K562 (cell line): Measurements from ENCODE around the gene RBMS3. TPM values are rescaled to one million over a fixed set of nuclear protein-coding genes. Genes with fewer than 3 reads are reported as not detected.

ENCODE experiments used
- ATAC-seq: fragments of 200-7000 bp; cut with Tn5 transposase; 3 replicates; pipeline ENCODE4 v1.9.1; 2020; ENCODE audit warnings: moderate library complexity
- BruUV-seq: library from RNA; stranded (reverse); fragments of 400-500 nt; replicated peaks from 2 replicates; lab custom pipeline; 2021; lab: Mats Ljungman, UMichigan
- CTCF ChIA-PET: fragments of 300-600 bp; formaldehyde crosslinking; extraction: SDS; loops from one replicate; lab custom pipeline; 2021; ENCODE audit warnings: low intra/inter-chr PET ratio; lab: Yijun Ruan, JAX
- POLR2A ChIA-PET: fragments of 300-600, 350-650 bp; sonication (Branson Sonifier 250); formaldehyde crosslinking; extraction: SDS; loops from one replicate; lab custom pipeline; 2021; ENCODE audit warnings: antibody characterized with exemption, inconsistent platforms; lab: Yijun Ruan, JAX
- DNase-seq, 4 experiments: peaks; one replicate each; pipeline versions ENCODE4 v3.0.0 to v3.0.0-alpha.2; 2011 to 2018; ENCODE audit warnings: low spot score in 3 of 4, mixed read lengths in 3 of 4; ENCODE audit errors: extremely low read depth in 1 of 4
- FAIRE-seq: peaks from 2 replicates; lab custom pipeline; 2011; peaks lifted over from hg19 to GRCh38; lab: Jason Lieb, UNC
- H2AFZ ChIP-seq: 2 replicates; pipeline ENCODE4 v1.6.0; 2011; ENCODE audit warnings: low read depth, low read length, control low read depth, inconsistent platforms
- H3K27ac ChIP-seq: fragments of 200-600 bp; 3 replicates; pipeline ENCODE4 v1.8.0; 2011; ENCODE audit warnings: low read depth, mild to moderate bottlenecking, control low read depth, inconsistent platforms, low read length, moderate library complexity, mixed read lengths; ENCODE audit errors: extremely low read depth
- H3K27me3 ChIP-seq, 2 experiments: fragments of 300-600 bp in 1 of 2; 2 replicates in 1 of 2; 3 replicates in 1 of 2; pipeline versions ENCODE4 v1.6.0 to v1.8.0; 2011; ENCODE audit warnings: inconsistent platforms in 2 of 2, low read length in 2 of 2, mild to moderate bottlenecking in 1 of 2, mixed read lengths in 1 of 2, moderate library complexity in 1 of 2; ENCODE audit not compliant: control insufficient read depth in 2 of 2, insufficient read depth in 2 of 2
- H3K36me3 ChIP-seq: fragments of 300-600 bp; 3 replicates; pipeline ENCODE4 v1.8.0; 2011; ENCODE audit warnings: mild to moderate bottlenecking, low read length, inconsistent platforms; ENCODE audit not compliant: control insufficient read depth, insufficient read depth
- H3K4me1 ChIP-seq, 2 experiments: fragments of 200-600 bp in 1 of 2; replicated peaks in 1 of 2; 2 replicates in 1 of 2; 3 replicates in 1 of 2; pipeline versions ENCODE4 v1.5.1 to v1.8.0; 2011; ENCODE audit warnings: inconsistent platforms in 2 of 2, low read length in 2 of 2, mild to moderate bottlenecking in 1 of 2, mixed read lengths in 1 of 2, moderate library complexity in 1 of 2; ENCODE audit not compliant: control insufficient read depth in 2 of 2, insufficient read depth in 2 of 2
- H3K4me2 ChIP-seq: 2 replicates; pipeline ENCODE4 v1.6.1; 2011; ENCODE audit warnings: low read length, control low read depth, inconsistent platforms, mixed read lengths; ENCODE audit not compliant: insufficient read depth
- H3K4me3 ChIP-seq: fragments of 200-600 bp; sonication (generic), shearing (Covaris generic); 2 replicates; pipeline ENCODE4 v1.5.1; 2016; ENCODE audit warnings: control low read depth, inconsistent platforms
- H3K79me2 ChIP-seq: fragments of 200-600 bp; 3 replicates; pipeline ENCODE4 v1.8.0; 2011; ENCODE audit warnings: low read length, inconsistent platforms; ENCODE audit not compliant: control insufficient read depth, insufficient read depth
- H3K9ac ChIP-seq, 2 experiments: 2 replicates each; pipeline versions ENCODE4 v1.6.0 to v1.6.1; 2011; ENCODE audit warnings: low read depth in 2 of 2, low read length in 2 of 2, control low read depth in 1 of 2, inconsistent platforms in 1 of 2, mild to moderate bottlenecking in 1 of 2, mixed read lengths in 1 of 2; ENCODE audit not compliant: insufficient read depth in 1 of 2
- H3K9me1 ChIP-seq: one replicate; pipeline ENCODE4 v1.6.0; 2011; ENCODE audit warnings: inconsistent platforms, mild to moderate bottlenecking, low read length, moderate library complexity; ENCODE audit not compliant: control insufficient read depth, insufficient read depth
- H3K9me3 ChIP-seq: replicated peaks from 2 replicates; pipeline ENCODE4 v1.5.1; 2011; ENCODE audit warnings: low read depth, low read length, inconsistent platforms; ENCODE audit not compliant: control insufficient read depth, insufficient read depth
- H4K20me1 ChIP-seq: replicated peaks from 2 replicates; pipeline ENCODE4 v1.6.1; 2011; ENCODE audit warnings: low read length, inconsistent platforms, mixed read lengths; ENCODE audit not compliant: control insufficient read depth, insufficient read depth
- DLX4 ChIP-seq: fragments of 250-450 bp; sonication (Bioruptor Pico); IDR thresholded peaks from 2 replicates; pipeline ENCODE4 v1.6.1; 2021; ENCODE audit warnings: mild to moderate bottlenecking
- DMBX1 ChIP-seq: fragments of 250-450 bp; sonication (Bioruptor Pico); IDR thresholded peaks from 2 replicates; pipeline ENCODE4 v1.8.0; 2022; ENCODE audit warnings: inconsistent platforms, mild to moderate bottlenecking, moderate library complexity, borderline replicate concordance
- EZH2 ChIP-seq: IDR thresholded peaks from 2 replicates; pipeline ENCODE4 v1.6.1; 2012; ENCODE audit warnings: low read depth, mild to moderate bottlenecking, inconsistent platforms, low read length, borderline replicate concordance
- GATA2 ChIP-seq: sonication (generic); formaldehyde crosslinking; IDR thresholded peaks from 2 replicates; pipeline ENCODE4 v1.4.0; 2020; ENCODE audit warnings: mild to moderate bottlenecking, missing genetic modification reagents
- GTF2F1 ChIP-seq: IDR thresholded peaks from 2 replicates; pipeline ENCODE4 v1.6.1; 2011; ENCODE audit warnings: low read depth, low read length, improper control_type of control experiment
- HDGF ChIP-seq: fragments of 450-650 bp; IDR thresholded peaks from 2 replicates; pipeline ENCODE4 v1.6.1; 2016
- KLF13 ChIP-seq: fragments of 450-650 bp; IDR thresholded peaks from 2 replicates; pipeline ENCODE4 v1.6.1; 2016; ENCODE audit warnings: missing genetic modification characterization, low read depth, mild to moderate bottlenecking, missing compliant biosample characterization, moderate library complexity, borderline replicate concordance
- PRMT5 ChIP-seq: sonication (generic); formaldehyde crosslinking; IDR thresholded peaks from 2 replicates; pipeline ENCODE4 v1.5.0; 2020; ENCODE audit warnings: missing genetic modification reagents
- PRPF4 ChIP-seq: fragments of 200-400 bp; formaldehyde crosslinking; IDR thresholded peaks from one replicate; pipeline ENCODE4 v1.6.1; 2017; ENCODE audit warnings: low read length, low read depth, mild to moderate bottlenecking; ENCODE audit not compliant: insufficient read depth, poor library complexity, severe bottlenecking
- RBFOX2 ChIP-seq: fragments of 200-400 bp; formaldehyde crosslinking; IDR thresholded peaks from 2 replicates; pipeline ENCODE4 v1.6.1; 2017; ENCODE audit warnings: low read depth, mild to moderate bottlenecking, low read length, moderate library complexity
- THAP12 ChIP-seq: fragments of 250-450 bp; sonication (Bioruptor Pico); IDR thresholded peaks from 2 replicates; pipeline ENCODE4 v1.9.0; 2021; ENCODE audit warnings: mild to moderate bottlenecking, inconsistent platforms
- THAP7 ChIP-seq: fragments of 250-450 bp; sonication (Bioruptor Pico); IDR thresholded peaks from 2 replicates; pipeline ENCODE4 v1.5.0; 2021
- XRCC4 ChIP-seq: IDR thresholded peaks from one replicate; pipeline ENCODE4 v1.6.1; 2011; ENCODE audit not compliant: insufficient read depth, insufficient read length; ENCODE audit errors: extremely low read depth
- ZFP1 ChIP-seq: fragments of 450-650 bp; formaldehyde crosslinking; IDR thresholded peaks from 2 replicates; pipeline ENCODE4 v1.4.0; 2020; ENCODE audit warnings: mild to moderate bottlenecking, mixed read lengths
- ZNF197 ChIP-seq: fragments of 200-800 bp; sonication (Bioruptor generic); IDR thresholded peaks from 2 replicates; pipeline ENCODE4 v1.6.1; 2016; ENCODE audit warnings: low read depth, missing genetic modification characterization, missing compliant biosample characterization
- WGBS: fragments of 100-300 bp; shearing (Covaris generic); methylation state at CpG from one replicate; pipeline ENCODE4 v1.1.6; 2016; ENCODE audit warnings: low coverage, mixed read lengths; ENCODE audit not compliant: insufficient coverage; ENCODE audit errors: missing lambda C conversion rate; 5-methylcytosine and 5-hydroxymethylcytosine counted together
- in situ Hi-C: fragments of 300-500 bp; cut with MboI; formaldehyde crosslinking; loops from 4 replicates; pipeline ENCODE4 v1.15.0; 2018; ENCODE audit warnings: inconsistent platforms, mixed read lengths
- intact Hi-C: fragments of 100-400 bp; cut with micrococcal nuclease; formaldehyde crosslinking; loops from 2 replicates; pipeline ENCODE4 v1.14.2; 2022
- polyA plus RNA-seq, 8 experiments: library from polyadenylated mRNA; depleted of rRNA in 4 of 8; stranded (reverse) in 5 of 8; unstranded in 3 of 8; fragments of >200 nt; fragmentation: Nextera tagmentation in 2 of 8; fragmentation: Illumina TruSeq in 1 of 8; extraction: Ambion mirVana in 2 of 8; extraction: Trizol in 1 of 8; gene quantifications; 2 replicates each; pipeline versions ENCODE4 v1.2.1 to v1.2.3, GENCODE V29; 2011 to 2014; ENCODE audit warnings: inconsistent platforms in 1 of 8, missing spikeins in 1 of 8
- total RNA-seq, 7 experiments: library from RNA; depleted of rRNA in 6 of 7; stranded (reverse); fragments of >200 nt in 6 of 7; fragmentation: Illumina TruSeq in 2 of 7; extraction: Trizol in 2 of 7; gene quantifications; 2 replicates each; pipeline versions ENCODE4 v1.2.1 to v1.2.3, GENCODE V29; 2011 to 2021; ENCODE audit warnings: low replicate concordance in 1 of 7

Gene RBMS3
- total and polyA plus RNA-seq, 9 of the 15 experiments (the other 6 are each of a cell fraction or from before 2014, with no cell fraction given), result 0.20 TPM; not detected in 8

- no peak overlapping the region for H2AFZ ChIP-seq
- no peak for ATAC-seq
- H3K79me2 ChIP-seq, result no peaks in the 10 kb centered on the region
- intact Hi-C loops (no loop called here), in situ Hi-C loops (no loop called here)
- POLR2A ChIA-PET, result no interaction called here
- no peaks in the 10 kb centered on the region for H3K9me1 ChIP-seq
- H3K9ac ChIP-seq, result no peak overlapping the region
- no peak overlapping the region for H3K4me3 ChIP-seq
- no peak for DNase-seq
- 7% methylated on average over 3 of the region's 3 CpGs for WGBS
- no peak for FAIRE-seq
- H3K4me2 ChIP-seq, result no peak overlapping the region
- TF ChIP-seq HDGF, result no peak
- no peak for TF ChIP-seq DLX4 (CRISPR knock-in tag)
- no peak for TF ChIP-seq KLF13 (tag)
- no peak for TF ChIP-seq GATA2
- TF ChIP-seq GTF2F1, result no peak
- no peak for TF ChIP-seq THAP7 (CRISPR knock-in tag)
- no peak for TF ChIP-seq PRPF4
- TF ChIP-seq ZNF197 (CRISPR knock-in tag), result no peak
- no peak for TF ChIP-seq EZH2
- no peak for TF ChIP-seq DMBX1 (CRISPR knock-in tag)
- no peak for TF ChIP-seq RBFOX2
- no peak for TF ChIP-seq THAP12 (CRISPR knock-in tag)
- TF ChIP-seq XRCC4, result no peak
- TF ChIP-seq ZFP1 (CRISPR knock-in tag), result no peak
- TF ChIP-seq PRMT5 (CRISPR knock-in tag), result no peak
- no peaks in the 10 kb centered on the region; a peak in 1 of 5 replicates for H3K4me1 ChIP-seq
- H3K27me3 ChIP-seq, result no peaks in the 10 kb centered on the region
- H3K9me3 ChIP-seq, result no peaks in the 10 kb centered on the region
- CTCF ChIA-PET, result no interaction called here
- no peaks in the 10 kb centered on the region for H4K20me1 ChIP-seq
- H3K27ac ChIP-seq, result no peak overlapping the region
- no TSS peak for BruUV-seq
- no peaks in the 10 kb centered on the region for H3K36me3 ChIP-seq
Observed at GRCh38 chr3:29478611-29479010, 197.7 kb downstream of the RBMS3 start.
